Measurements from ENCODE around the gene SYPL2.
"Not testable (repeated sequence)": the region's sequence is repeated elsewhere in the genome, so short reads cannot be mapped to it uniquely, and the experiment has no call there.

SYPL2 gene

GRCh38 chr1:109466452-109467300, at the start of gene SYPL2:
SYPL2 (plus strand) TSS chr1:109466546; CDS start chr1:109466844, 298 bp downstream.
- no peak for DNase-seq (ENCODE audit: low spot score)

- no peak for DNase-seq (ENCODE audit: low spot score)
Measured at GRCh38 chr1:109423498-109423897, 42.8 kb upstream of the SYPL2 start.

GRCh38 chr1:109425391-109426280, 40.7 kb upstream of the SYPL2 start:
- peak; percentile 65 for DNase-seq (ENCODE audit: low spot score)

- peak; percentile 99 for DNase-seq (ENCODE audit: low spot score)
Measured at GRCh38 chr1:109426281-109427170, 39.8 kb upstream of the SYPL2 start, which contains the start of gene PSMA5. PSMA5 (minus strand) TSS chr1:109426448; CDS start chr1:109426330, 118 bp downstream.

- DNase-seq (ENCODE audit: low spot score), result peak; percentile 21
Measured at GRCh38 chr1:109427171-109427467, 39.2 kb upstream of the SYPL2 start.

GRCh38 chr1:109432336-109432735, 34.0 kb upstream of the SYPL2 start:
- DNase-seq (ENCODE audit: low spot score), result no peak

- no peak for DNase-seq (ENCODE audit: low spot score)
Measured at GRCh38 chr1:109433322-109433721, 33.0 kb upstream of the SYPL2 start.

GRCh38 chr1:109434484-109434883, 31.9 kb upstream of the SYPL2 start:
- DNase-seq (ENCODE audit: low spot score), result no peak

GRCh38 chr1:109438798-109439297, 27.5 kb upstream of the SYPL2 start:
- no peak for DNase-seq (ENCODE audit: low spot score)

- no peak for DNase-seq (ENCODE audit: low spot score)
Measured at GRCh38 chr1:109441069-109441468, 25.3 kb upstream of the SYPL2 start.

- no peak for DNase-seq (ENCODE audit: low spot score)
Measured at GRCh38 chr1:109443476-109443875, 22.9 kb upstream of the SYPL2 start.

GRCh38 chr1:109444346-109444745, 22.0 kb upstream of the SYPL2 start:
- DNase-seq (ENCODE audit: low spot score), result no peak

GRCh38 chr1:109445949-109446695, 20.2 kb upstream of the SYPL2 start:
- not testable (repeated sequence) for DNase-seq (ENCODE audit: low spot score)

- DNase-seq (ENCODE audit: low spot score), result no peak
Measured at GRCh38 chr1:109447524-109447923, 18.8 kb upstream of the SYPL2 start.

GRCh38 chr1:109454497-109455133, 11.7 kb upstream of the SYPL2 start:
- DNase-seq (ENCODE audit: low spot score), result no peak

- DNase-seq (ENCODE audit: low spot score), result no peak
Measured at GRCh38 chr1:109457819-109458218, 8.5 kb upstream of the SYPL2 start.

- DNase-seq (ENCODE audit: low spot score), result no peak
Measured at GRCh38 chr1:109466125-109466451, 258 bp upstream of the SYPL2 start.

- DNase-seq (ENCODE audit: low spot score), result no peak
Measured at GRCh38 chr1:109467301-109467777, 993 bp downstream of the SYPL2 start.

- no peak for DNase-seq (ENCODE audit: low spot score)
Measured at GRCh38 chr1:109468061-109468460, 1.7 kb downstream of the SYPL2 start.

GRCh38 chr1:109468903-109469302, 2.6 kb downstream of the SYPL2 start:
- DNase-seq (ENCODE audit: low spot score), result no peak

- DNase-seq (ENCODE audit: low spot score), result no peak
Measured at GRCh38 chr1:109470245-109470644, 3.9 kb downstream of the SYPL2 start.
